Activated naive CD8-positive, alpha-beta T cell treated with anti-CD3 and anti-CD28 coated beads, Interleukin-2, amount 10 ng/mL, durations not matched to agents 7 days and 5 days (primary cell): Measurements from ENCODE around the gene CCNF. TPM values are rescaled to one million over a fixed set of nuclear protein-coding genes. Genes with fewer than 3 reads are reported as not detected.

Source experiments
- ATAC-seq: fragments of 150-1000 bp; cut with Tn5 transposase; one replicate; pipeline ENCODE4 v1.10.0; 2021; ENCODE audit warnings: low read depth, moderate library complexity
- POLR2A ChIA-PET: fragments of 350-600 bp; sonication (Branson Sonifier 250); formaldehyde crosslinking; loops from one replicate; lab custom pipeline; 2021; ENCODE audit warnings: antibody characterized with exemption; lab: Charles Lee
- DNase-seq: peaks from one replicate; pipeline ENCODE4 v3.0.0; 2021
- H3K27ac Mint-ChIP-seq: one replicate; pipeline ENCODE4 v1.8.0; 2022; ENCODE audit warnings: mild to moderate bottlenecking, mixed read lengths
- H3K27me3 Mint-ChIP-seq: one replicate; pipeline ENCODE4 v1.8.0; 2022; ENCODE audit warnings: mild to moderate bottlenecking, moderate library complexity, mixed read lengths
- H3K36me3 Mint-ChIP-seq: one replicate; pipeline ENCODE4 v1.8.0; 2021; ENCODE audit warnings: mild to moderate bottlenecking, mixed read lengths
- H3K4me1 Mint-ChIP-seq: one replicate; pipeline ENCODE4 v1.8.0; 2021; ENCODE audit warnings: mixed read lengths
- H3K4me3 Mint-ChIP-seq: one replicate; pipeline ENCODE4 v1.8.0; 2022; ENCODE audit warnings: mild to moderate bottlenecking, moderate library complexity, mixed read lengths
- H3K9me3 Mint-ChIP-seq: one replicate; pipeline ENCODE4 v1.8.0; 2021; ENCODE audit warnings: mixed read lengths
- total RNA-seq, 2 experiments: library from RNA; stranded (reverse); gene quantifications; one replicate each; pipeline ENCODE4 v1.2.3, GENCODE V29; 2021

The CCNF gene
- total RNA-seq, 2 experiments from 2014 or later: 67.7 to 70.5 TPM

DNA sequence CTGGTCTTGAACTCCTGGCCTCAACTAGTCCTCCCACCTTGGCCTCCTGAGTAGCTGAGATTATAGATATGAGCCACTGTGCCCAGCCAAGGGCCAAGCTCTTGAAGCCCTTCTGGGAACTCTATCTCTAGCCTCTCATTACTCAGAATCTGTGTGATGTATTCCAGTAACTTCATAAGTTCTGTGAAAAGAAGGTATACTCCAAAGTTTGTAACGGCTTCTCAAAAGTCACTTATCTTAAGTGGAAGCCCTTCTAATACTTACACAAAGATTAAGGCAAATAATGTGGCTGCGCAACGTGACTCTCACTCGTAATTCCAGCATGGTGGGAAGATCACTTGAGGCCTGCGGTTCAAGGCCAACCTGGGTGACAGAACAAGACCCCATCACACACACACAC is 65.4 kb downstream of the CCNF start:
- Mint-ChIP-seq H3K27ac (no peak overlapping the region), H3K9me3 (no peaks in the 10 kb centered on the region), H3K4me1 (no peaks in the 10 kb centered on the region), H3K27me3 (no peaks in the 10 kb centered on the region), H3K36me3 (no peaks in the 10 kb centered on the region), H3K4me3 (no peak overlapping the region)
- ATAC-seq (no peak), DNase-seq (no peak)
- POLR2A ChIA-PET: no interaction called here

DNA sequence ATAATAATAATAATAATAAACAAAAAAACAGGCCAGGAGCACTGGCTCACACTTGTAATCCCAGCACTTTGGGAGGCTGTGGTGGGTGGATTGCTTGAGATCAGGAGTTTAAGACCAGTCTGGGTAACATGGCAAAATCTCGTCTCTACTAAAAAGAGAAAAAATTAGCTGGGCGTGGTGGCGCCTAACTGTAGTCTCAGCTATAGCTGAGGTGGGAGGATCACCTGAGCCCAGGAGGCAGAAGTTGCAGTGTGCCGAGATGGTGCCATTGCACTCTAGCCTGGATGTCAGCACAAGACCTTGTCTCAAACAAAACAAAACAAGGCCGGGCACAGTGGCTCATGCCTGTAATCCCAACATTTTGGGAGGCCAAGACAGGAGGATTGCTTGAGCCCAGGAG is 65.8 kb downstream of the CCNF start:
- Mint-ChIP-seq H3K4me3 (no peak overlapping the region), H3K4me1 (no peaks in the 10 kb centered on the region), H3K27me3 (no peaks in the 10 kb centered on the region), H3K36me3 (no peaks in the 10 kb centered on the region), H3K27ac (no peak overlapping the region), H3K9me3 (no peaks in the 10 kb centered on the region)
- no peak for DNase-seq
- ATAC-seq: no peak
- POLR2A ChIA-PET: no interaction called here

DNA sequence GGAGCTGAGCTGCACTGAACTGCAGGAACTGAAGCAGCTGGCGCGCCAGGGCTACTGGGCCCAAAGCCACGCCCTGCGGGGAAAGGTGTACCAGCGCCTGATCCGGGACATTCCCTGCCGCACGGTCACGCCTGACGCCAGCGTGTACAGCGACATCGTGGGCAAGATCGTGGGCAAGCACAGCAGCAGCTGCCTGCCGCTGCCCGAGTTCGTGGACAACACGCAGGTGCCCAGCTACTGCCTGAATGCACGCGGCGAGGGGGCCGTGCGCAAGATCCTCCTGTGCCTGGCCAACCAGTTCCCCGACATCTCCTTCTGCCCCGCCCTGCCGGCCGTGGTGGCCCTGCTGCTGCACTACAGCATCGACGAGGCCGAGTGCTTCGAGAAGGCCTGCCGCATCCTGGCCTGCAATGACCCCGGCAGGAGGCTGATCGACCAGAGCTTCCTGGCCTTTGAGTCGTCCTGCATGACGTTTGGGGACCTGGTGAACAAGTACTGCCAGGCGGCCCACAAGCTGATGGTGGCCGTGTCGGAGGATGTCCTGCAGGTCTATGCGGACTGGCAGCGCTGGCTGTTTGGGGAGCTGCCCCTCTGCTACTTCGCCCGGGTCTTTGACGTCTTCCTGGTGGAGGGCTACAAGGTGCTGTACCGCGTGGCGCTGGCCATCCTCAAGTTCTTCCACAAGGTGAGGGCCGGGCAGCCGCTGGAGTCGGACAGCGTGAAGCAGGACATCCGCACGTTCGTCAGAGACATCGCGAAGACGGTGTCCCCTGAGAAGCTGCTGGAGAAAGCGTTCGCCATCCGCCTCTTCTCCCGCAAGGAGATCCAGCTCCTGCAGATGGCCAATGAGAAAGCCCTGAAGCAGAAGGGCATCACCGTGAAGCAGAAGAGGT is 67.2 kb downstream of the CCNF start:
- no peaks in the 10 kb centered on the region for H3K27me3 Mint-ChIP-seq
- no peaks in the 10 kb centered on the region for H3K9me3 Mint-ChIP-seq
- H3K4me3 Mint-ChIP-seq: no peak overlapping the region
- no peak overlapping the region for H3K27ac Mint-ChIP-seq
- DNase-seq: no peak
- no peaks in the 10 kb centered on the region for H3K36me3 Mint-ChIP-seq
- no peak for ATAC-seq
- POLR2A ChIA-PET: interaction anchor here (0.6 kb wide), 1 partner anchor 96 kb away, joined by 3 read pairs; no protein-coding TSS in a partner anchor
- H3K4me1 Mint-ChIP-seq: no peaks in the 10 kb centered on the region

DNA sequence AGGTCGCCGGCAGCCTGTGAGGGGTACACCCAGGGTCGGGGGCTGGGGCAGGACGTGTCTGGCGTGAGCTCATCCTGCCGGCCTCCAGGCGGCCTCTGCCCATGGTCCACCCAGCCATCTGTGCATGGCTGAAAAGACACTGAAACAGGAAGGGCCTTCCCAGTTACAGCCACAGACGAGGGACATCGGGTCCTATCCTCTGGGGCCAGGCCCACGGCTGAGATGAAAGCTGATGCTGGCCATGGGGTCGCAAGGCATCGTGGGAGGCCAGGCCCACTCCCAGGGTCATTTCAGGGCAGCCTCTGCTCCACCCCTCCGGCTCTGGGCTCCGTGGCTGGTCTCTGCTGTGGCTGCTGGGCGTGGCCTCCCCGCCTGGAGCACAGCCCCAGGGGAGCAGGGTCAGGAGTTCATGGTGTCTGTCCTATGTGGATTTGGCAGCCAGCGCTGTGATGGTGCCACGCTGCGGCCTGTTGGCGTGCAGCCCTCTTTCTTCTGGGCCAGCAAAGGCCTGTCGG is 67.9 kb downstream of the CCNF start:
- Mint-ChIP-seq H3K27me3 (no peaks in the 10 kb centered on the region), H3K4me1 (no peaks in the 10 kb centered on the region), H3K27ac (no peak overlapping the region), H3K9me3 (no peaks in the 10 kb centered on the region), H3K4me3 (no peak overlapping the region), H3K36me3 (no peaks in the 10 kb centered on the region)
- DNase-seq (no peak), ATAC-seq (no peak)
- POLR2A ChIA-PET: interaction anchor here (0.6 kb wide), 1 partner anchor 97 kb away, joined by 3 read pairs; no protein-coding TSS in a partner anchor

DNA sequence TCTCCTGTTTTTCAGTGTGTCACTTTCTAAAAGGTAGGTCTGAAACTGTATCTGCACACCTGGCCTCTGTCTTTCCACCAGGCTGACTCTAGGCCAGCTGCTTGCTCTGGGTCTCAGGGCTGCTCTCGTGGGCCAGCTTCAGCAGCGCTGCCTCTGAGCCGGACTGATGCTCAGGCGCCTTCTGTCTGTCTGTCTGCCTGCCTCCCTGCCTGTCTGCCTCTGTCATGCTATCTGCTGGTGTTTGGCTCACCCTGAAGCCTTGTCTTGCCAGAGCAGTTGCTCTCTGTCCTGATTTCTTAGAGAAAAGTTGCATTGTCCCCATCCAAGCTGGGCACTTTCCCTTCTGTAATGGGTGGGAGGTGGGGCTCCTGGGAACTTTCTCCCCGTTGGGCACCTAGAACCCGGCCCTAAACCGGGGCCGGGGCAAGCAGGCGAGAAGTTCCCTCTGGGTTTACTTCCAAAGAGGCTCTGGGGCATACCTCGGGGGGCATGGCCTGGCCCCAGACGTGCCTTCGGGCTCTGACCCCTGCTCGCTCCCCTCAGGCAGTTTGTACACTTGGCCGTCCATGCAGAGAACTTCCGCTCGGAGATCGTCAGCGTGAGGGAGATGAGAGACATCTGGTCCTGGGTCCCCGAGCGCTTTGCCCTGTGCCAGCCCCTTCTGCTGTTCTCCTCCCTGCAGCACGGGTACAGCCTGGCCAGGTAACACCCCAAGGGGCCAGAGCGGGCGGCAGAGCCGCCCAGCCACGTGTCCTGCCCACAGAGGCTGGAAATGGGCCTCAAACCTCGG is 68.6 kb downstream of the CCNF start:
- no peak overlapping the region for H3K27ac Mint-ChIP-seq
- POLR2A ChIA-PET: no interaction called here
- H3K9me3 Mint-ChIP-seq: no peaks in the 10 kb centered on the region
- no peaks in the 10 kb centered on the region for H3K36me3 Mint-ChIP-seq
- no peaks in the 10 kb centered on the region for H3K4me1 Mint-ChIP-seq
- H3K27me3 Mint-ChIP-seq: no peaks in the 10 kb centered on the region
- no peak for ATAC-seq
- no peak overlapping the region for H3K4me3 Mint-ChIP-seq
- DNase-seq: no peak

DNA sequence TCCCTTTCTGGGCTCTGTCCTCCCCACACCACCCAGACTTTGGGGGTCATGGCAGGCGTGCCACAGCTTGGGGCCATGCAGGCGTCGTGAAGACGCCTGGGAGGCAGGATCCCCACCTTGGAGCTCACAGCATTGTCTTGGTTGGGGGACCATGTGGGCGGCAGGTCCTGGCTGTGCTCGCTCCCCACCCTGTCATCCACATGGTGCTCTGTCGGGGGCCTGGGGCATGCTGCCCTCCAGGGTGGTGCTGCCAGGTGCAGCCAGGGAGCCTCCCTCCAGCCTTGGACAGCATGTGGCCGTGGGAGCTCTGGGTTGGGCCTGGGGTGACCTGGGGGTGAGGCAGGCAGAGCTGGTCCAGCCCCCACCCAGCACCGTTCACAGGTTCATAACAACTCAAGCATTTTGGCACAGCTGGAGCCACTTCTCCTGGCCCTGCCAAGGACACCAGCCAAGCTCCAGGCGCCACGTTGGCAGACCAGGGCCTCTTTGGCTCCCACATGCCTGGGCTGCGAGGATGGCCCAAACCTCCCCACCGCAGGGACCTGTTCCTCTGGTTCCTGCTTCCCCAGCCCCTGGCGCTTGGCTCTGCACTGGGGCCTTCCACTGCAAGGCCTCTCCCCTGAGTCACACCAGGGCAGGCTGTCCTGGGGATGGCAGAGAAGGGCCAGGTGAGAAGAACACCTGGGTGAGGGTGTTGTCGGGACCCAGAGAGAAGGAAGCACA is 69.4 kb downstream of the CCNF start:
- DNase-seq (no peak), ATAC-seq (no peak)
- Mint-ChIP-seq H3K4me3 (no peak overlapping the region), H3K9me3 (no peaks in the 10 kb centered on the region), H3K36me3 (no peaks in the 10 kb centered on the region), H3K27me3 (no peaks in the 10 kb centered on the region), H3K27ac (no peak overlapping the region), H3K4me1 (no peaks in the 10 kb centered on the region)
- POLR2A ChIA-PET: no interaction called here

DNA sequence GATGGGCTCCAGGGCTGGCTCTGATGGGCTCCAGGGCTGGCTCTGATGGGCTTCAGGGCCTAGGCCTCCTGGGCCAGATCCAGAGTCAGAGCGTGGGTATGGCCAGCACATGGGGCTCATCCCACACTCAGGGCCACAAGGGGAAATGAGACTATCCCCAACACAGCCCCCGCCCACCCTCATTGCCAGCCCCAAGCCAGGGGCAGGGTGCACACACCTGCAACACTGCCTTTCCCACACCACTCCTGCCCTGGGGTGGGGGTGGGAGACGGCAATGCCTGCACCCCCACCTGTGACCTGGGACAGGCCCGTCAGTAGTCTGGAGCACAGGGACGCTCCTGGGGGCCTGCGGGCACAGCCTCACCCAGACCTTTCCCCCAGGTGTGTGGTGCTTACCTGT is 70.2 kb downstream of the CCNF start:
- DNase-seq: no peak
- ATAC-seq: no peak
- H3K27ac Mint-ChIP-seq: no peak overlapping the region
- H3K27me3 Mint-ChIP-seq: no peaks in the 10 kb centered on the region
- POLR2A ChIA-PET: no interaction called here
- H3K4me1 Mint-ChIP-seq: no peaks in the 10 kb centered on the region
- H3K4me3 Mint-ChIP-seq: no peak overlapping the region
- no peaks in the 10 kb centered on the region for H3K9me3 Mint-ChIP-seq
- no peaks in the 10 kb centered on the region for H3K36me3 Mint-ChIP-seq

DNA sequence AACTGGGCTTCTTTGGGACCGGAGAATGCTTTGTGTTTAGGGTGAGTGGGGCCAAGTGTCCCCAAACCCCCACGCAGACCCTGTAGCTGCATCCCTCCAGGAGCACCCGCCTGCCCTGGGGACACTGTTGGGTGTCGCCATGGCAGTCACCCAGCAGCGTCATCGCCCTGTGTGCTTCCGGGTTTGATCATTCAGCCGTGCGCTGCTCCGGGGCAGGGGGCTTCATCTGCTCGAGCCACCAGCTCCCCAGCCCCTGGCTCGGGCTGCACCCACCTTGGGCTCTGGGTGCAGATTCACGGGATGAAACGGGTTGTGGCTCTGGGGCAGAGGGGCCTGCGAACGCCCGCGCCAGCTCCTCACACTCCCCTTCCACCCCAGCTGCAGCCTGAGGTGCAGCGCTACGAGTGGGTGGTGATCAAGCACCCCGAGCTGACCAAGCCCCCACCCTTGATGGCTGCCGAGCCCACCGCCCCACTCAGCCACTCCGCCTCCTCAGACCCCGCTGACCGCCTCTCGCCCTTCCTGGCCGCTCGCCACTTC is 70.7 kb downstream of the CCNF start:
- Mint-ChIP-seq H3K4me1 (no peaks in the 10 kb centered on the region), H3K9me3 (no peaks in the 10 kb centered on the region), H3K36me3 (no peaks in the 10 kb centered on the region), H3K27ac (no peak overlapping the region), H3K27me3 (no peaks in the 10 kb centered on the region), H3K4me3 (no peak overlapping the region)
- DNase-seq: no peak
- POLR2A ChIA-PET: no interaction called here
- ATAC-seq: no peak

DNA sequence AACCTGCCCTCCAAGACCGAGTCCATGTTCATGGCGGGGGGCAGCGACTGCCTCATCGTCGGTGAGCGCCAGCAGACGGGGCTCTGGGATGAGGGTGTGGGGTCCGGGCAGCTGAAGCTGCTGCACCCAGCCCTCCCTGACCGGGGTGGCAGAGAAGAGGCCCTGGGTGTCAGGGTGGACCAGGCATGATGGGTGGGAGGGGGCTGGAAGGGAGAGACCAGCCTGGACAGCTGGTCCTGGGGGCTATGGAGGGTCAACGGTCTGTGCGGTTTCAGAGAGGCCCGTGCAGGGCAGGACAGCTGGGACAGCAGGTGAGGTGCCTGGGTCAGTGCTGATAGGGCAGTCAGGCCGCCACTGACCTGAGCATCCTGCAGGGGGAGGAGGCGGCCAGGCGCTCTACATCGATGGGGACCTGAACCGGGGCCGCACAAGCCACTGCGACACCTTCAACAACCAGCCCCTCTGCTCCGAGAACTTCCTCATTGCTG is 71.2 kb downstream of the CCNF start:
- Mint-ChIP-seq H3K27me3 (no peaks in the 10 kb centered on the region), H3K9me3 (no peaks in the 10 kb centered on the region), H3K36me3 (no peaks in the 10 kb centered on the region), H3K4me3 (no peak overlapping the region), H3K27ac (no peak overlapping the region), H3K4me1 (no peaks in the 10 kb centered on the region)
- no peak for ATAC-seq
- POLR2A ChIA-PET: no interaction called here
- DNase-seq: no peak

DNA sequence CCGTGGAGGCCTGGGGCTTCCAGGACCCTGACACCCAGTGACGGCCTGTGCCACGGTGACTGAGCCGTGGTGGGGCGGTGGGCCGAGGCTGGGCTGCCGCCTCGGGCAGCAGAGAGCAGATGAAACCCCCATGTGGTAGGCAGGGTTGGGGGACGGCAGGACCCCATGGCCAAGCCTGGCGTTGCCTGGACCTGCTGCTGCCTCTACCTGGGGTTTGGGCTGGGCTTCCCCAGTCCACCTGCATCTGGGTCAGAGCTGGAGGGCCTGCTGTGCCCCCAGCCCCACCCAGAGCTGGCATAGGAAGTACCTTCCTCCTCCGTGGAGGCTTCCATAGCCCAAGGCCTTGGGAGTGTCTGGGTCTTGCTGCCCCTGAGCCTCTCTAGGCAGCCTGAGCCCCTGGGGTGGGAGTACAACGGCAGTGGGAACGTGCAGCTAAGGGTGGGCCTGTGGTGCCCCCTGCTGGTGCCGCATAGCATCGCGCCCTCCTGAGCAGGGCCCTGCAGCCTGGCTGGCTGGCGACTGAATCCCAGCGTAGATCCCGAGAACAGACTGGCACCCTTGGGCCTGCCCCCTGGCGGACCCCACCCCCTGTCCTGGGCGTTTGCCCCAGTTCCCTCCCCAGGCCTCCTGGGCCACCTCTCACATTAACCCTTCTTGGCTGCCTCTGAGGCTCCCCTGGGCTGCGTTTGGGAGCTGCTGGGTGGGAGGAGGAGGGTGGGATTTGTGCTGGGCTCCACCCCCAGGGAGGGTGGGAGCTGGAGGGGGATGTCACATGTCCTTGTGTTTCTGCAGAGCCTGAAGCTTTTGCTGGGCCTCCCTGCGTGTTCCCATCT is 71.9 kb downstream of the CCNF start:
- H3K27me3 Mint-ChIP-seq: no peaks in the 10 kb centered on the region
- peak; percentile 89 for ATAC-seq
- H3K4me3 Mint-ChIP-seq: no peak overlapping the region
- DNase-seq: peak; percentile 90
- no peaks in the 10 kb centered on the region for H3K36me3 Mint-ChIP-seq
- H3K4me1 Mint-ChIP-seq: no peaks in the 10 kb centered on the region
- POLR2A ChIA-PET: interaction anchor here (0.6 to 1.0 kb wide), 3 partner anchors 15 to 73 kb away, joined by 3 read pairs; no protein-coding TSS in a partner anchor
- no peaks in the 10 kb centered on the region for H3K9me3 Mint-ChIP-seq
- no peak overlapping the region for H3K27ac Mint-ChIP-seq

DNA sequence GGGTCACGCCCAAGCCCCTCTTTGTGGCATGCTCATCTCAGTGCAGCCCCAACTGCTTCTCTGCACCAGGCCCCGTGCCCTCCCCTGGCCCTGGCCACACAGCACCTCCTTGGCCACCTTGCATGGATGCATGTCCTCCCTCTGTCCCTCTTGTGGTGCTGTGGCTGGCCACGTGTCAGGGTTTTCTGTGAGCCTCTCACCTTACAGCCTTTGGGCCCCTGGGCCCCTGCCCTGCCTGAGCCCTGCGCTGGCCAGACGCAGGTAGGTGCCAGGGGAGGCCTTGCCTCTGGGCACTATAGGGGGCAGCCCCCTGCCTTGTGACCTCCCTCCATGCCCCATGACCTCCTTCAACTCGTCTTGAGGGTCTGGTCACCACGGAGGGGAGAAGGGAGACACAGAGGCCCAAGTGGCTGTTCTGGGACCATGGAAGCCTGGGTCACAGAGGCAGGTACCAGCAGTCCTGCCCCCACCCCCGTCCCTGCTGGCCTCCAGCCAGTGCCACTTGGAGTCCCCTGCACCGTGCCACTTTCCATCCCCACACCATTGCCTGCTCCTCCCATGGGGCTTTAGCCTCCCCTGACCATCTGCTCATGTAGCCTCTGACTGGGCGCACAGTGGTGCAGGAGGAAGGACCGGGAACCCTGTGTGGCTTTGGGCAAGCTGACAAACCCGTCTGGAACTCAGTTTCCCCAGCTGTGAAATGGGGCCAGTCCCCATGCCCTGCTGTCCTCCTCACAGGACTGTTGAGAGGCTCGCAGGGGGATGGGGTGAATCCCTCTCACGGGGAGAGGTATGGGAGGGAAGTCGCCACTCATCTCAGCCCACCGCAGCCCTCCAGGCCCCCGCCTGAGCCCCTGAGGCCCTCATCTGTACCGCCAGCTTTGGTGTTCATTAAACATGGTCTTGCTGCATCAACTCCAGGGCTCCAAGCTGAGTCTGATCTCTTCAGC is 73.0 kb downstream of the CCNF start:
- Mint-ChIP-seq H3K4me1 (peaks cover 1% of the 10 kb centered on the region), H3K27ac (peak overlapping the region; percentile 28), H3K9me3 (no peaks in the 10 kb centered on the region), H3K27me3 (no peaks in the 10 kb centered on the region), H3K36me3 (no peaks in the 10 kb centered on the region), H3K4me3 (no peak overlapping the region)
- POLR2A ChIA-PET: interaction anchor here (0.6 to 1.0 kb wide), 2 partner anchors 14 to 35 kb away, joined by 3 read pairs; no protein-coding TSS in a partner anchor
- ATAC-seq (no peak), DNase-seq (no peak)
